NCI-H2107 (cell line): ENCODE results near the gene DNAJC1.
"Not testable (repeated sequence)": the region's sequence is repeated elsewhere in the genome, so short reads cannot be mapped to it uniquely, and the experiment has no call there.

Experiments used
- DNase-seq: peaks from one replicate; lab custom pipeline; 2025; lab: John Stamatoyannopoulos, UW

DNAJC1 gene

DNA sequence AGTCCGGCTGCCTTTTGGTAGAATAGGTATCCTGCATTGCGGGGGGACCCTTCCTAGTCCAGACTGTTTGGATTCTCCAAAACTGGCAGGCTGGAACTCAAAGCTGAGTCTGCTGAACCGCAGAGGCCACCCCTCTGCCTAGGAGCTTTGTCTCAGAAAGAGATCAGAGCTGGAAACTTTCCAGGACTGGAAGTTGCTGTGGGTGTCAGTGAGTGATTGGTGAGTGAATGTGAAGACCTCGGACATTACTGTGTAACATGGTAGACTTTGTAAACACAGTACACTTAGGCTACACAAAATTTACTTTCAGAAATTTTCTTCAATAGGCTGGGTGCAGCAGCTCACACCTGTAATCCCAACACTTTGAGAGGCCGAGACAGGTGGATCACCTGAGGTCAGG, 103.8 kb downstream of the DNAJC1 start:
- DNase-seq, result no peak

- no peak for DNase-seq
Measured at GRCh38 chr10:21895932-21896331, 107.6 kb downstream of the DNAJC1 start.

GRCh38 chr10:21894648-21895342, 108.7 kb downstream of the DNAJC1 start:
- DNase-seq, result no peak

DNA sequence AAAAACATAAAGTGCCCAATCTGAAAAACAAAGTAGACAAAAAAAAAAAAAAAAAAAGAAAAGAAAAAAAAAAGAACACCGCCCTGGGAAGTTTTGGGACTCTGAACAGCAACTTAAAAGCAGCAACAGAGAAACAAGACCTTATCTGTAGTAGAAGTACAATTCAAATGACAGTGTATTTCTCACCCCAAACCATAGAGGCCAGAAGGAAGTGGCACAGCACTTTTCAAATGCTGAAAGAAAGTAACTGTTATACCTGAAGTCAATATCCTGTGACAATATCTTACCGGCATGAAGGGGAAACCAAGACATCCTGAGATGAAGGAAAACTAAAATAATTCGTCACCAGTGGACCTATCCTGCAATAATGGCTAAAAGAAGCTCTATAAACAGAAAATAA, 112.1 kb downstream of the DNAJC1 start:
- no peak for DNase-seq

GRCh38 chr10:21889477-21890275, 113.9 kb downstream of the DNAJC1 start:
- DNase-seq, result no peak

- no peak for DNase-seq
Measured at GRCh38 chr10:21888959-21889358, 114.6 kb downstream of the DNAJC1 start.

DNA sequence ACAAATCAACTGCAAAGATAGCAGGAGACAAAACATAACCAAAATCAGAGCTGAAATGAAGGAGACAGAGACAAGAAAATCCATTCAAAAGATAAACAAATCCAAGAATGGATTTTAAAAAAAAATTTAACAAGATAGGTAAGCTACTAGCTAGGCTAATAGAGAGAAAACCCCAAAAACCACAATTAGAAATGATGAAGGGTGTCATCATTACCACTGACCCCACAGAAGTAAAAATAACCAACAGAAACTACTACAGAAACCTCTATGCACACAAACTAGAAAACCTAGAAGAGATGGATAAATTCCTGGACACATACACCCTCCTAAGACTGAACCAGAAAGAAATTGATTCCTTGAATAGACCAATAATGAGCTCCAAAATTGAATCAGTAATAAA, 117.6 kb downstream of the DNAJC1 start:
- DNase-seq, result no peak

- no peak for DNase-seq
Measured at GRCh38 chr10:21873198-21873597, 130.3 kb downstream of the DNAJC1 start.

DNA sequence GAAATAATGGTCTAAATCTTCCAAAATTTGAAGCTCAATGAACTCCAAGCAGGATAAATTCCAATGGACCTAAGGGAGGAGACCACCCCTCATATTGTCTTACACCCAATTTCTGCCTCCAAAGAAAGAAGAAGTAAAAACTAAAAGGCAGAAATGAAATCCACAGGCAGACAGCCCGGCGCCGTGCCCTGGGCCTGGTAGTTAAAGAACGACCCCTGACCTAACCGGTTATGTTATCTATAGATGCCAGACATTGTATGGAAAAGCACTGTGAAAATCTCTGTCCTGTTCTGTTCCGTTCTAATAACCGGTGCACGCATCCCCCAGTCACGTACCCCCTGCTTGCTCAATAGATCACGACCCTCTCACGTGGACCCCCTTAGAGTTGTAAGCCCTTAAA, 130.8 kb downstream of the DNAJC1 start:
- not testable (repeated sequence) for DNase-seq

GRCh38 chr10:21870849-21871248, 132.7 kb downstream of the DNAJC1 start:
- no peak for DNase-seq

GRCh38 chr10:21869087-21869486, 134.4 kb downstream of the DNAJC1 start:
- DNase-seq, result not testable (repeated sequence)

- no peak for DNase-seq
Measured at GRCh38 chr10:21860718-21861117, 142.8 kb downstream of the DNAJC1 start.

DNA sequence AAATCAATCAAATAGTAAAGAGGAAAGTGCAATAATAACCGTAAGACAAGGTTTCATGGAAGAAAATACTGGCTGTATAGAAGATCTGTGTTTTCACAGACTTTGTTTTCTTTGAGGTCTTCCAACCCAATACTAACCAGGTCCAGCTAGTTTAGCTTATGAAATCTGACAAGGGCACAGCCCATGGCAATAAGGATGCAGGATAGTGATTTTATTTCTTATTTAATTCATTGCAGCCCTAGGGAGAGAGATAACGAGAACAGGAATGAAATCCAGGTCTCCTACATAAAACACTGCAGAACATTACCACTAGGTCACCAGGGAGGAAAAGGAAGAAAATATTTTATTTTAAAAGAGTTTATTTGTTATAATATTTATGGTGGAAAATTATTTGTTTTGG, 145.1 kb downstream of the DNAJC1 start:
- DNase-seq, result no peak

DNA sequence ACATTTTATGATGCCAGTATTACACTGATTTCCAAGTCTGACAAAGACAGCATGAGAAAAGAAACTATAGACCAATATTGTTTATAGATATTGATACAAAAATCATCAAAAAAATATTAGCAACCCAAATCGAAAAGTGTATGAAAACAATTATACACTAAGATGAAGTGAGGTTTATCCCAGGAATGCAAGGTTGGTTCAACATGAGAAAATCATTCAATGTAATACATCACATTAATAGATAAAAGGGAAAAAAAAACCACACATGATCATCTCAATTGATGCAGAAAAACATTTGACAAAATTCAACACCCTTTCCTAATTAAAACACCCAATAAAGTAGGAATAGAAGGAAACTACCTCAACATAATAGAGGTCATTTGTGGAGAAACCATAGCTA, 153.9 kb downstream of the DNAJC1 start:
- DNase-seq, result no peak

- no peak for DNase-seq
Measured at GRCh38 chr10:21843645-21844044, 159.9 kb downstream of the DNAJC1 start.

DNA sequence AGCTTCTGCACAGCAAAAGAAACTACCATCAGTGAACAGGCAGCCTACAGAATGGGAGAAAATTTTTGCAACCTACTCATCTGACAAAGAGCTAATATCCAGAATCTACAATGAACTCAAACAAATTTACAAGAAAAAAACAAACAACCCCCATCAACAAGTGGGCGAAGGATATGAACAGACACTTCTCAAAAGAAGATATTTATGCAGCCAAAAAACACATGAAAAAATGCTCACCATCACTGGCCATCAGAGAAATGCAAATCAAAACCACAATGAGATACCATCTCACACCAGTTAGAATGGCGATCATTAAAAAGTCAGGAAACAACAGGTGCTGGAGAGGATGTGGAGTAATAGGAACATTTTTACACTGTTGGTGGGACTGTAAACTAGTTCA, 162.3 kb downstream of the DNAJC1 start:
- not testable (repeated sequence) for DNase-seq

GRCh38 chr10:21837487-21837886, 166.0 kb downstream of the DNAJC1 start:
- DNase-seq, result not testable (repeated sequence)

- DNase-seq, result not testable (repeated sequence)
Measured at GRCh38 chr10:21834574-21834973, 169.0 kb downstream of the DNAJC1 start.

- DNase-seq, result no peak
Measured at GRCh38 chr10:21832821-21833130, 170.8 kb downstream of the DNAJC1 start.

GRCh38 chr10:21831986-21832820, 171.3 kb downstream of the DNAJC1 start:
- no peak for DNase-seq

DNA sequence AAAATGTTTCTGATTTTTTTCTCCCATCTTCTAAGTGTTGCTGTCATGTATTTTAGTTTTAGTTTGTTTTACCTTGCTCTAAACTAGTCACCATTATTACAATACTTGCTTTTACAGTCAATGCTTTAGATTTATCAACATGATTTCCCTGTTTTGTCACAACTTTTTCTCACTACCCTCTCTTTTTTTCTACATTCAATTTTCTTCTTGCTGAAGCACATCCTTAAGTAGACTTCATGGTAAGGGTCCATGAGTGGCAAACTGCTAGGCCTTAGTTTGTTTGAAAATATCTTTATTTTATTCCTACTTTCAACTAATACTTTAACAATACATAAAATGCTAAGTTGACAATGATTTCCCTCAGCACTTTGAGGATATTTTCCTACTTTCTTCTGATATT, 173.5 kb downstream of the DNAJC1 start:
- DNase-seq, result no peak

DNA sequence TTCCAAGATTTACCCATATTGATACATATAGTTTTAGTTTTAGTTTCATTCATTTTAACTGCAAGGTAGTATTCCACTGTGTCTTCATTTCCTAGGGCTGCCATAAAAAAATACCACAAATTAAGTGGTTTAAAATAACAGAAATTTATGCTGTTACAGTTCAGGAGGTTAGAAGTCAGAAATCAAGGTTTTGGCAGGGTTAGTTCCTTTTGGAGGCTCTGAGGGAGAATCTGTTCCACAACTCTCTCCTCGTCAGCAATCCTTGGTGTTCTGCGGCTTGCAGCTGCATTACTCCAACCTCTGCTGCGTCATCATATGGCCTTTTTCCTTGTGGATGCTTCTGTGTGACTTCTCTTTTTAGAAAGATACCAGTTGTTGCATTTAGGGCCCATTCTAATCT, 176.2 kb downstream of the DNAJC1 start:
- DNase-seq, result no peak

DNA sequence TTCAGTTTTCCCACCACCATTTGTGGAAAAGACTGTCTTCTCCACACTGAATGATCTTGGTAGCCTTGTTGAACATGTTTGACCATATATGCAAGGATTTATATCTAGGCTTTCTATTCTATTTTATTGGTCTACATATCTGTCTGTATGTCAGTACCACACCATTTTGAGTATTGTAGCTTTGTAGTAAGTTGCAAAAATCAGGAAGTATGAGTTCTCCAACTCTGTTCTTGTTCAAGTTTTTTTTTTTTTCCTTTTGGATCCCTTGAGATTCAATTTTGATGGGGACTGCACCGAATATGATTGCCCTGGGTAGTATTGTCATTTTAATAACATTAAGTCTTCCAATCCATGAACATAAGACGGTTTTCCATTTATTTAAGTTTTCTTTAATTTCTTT, 176.8 kb downstream of the DNAJC1 start:
- no peak for DNase-seq
